ENCODE measurements around the gene PLSCR4. TPM values are rescaled to one million over a fixed set of nuclear protein-coding genes. Genes with fewer than 3 reads are reported as not detected.

Gene PLSCR4
- total RNA-seq, 3 donors from 2014 or later = 62.2 to 85.5 (median 70.5) TPM

DNA sequence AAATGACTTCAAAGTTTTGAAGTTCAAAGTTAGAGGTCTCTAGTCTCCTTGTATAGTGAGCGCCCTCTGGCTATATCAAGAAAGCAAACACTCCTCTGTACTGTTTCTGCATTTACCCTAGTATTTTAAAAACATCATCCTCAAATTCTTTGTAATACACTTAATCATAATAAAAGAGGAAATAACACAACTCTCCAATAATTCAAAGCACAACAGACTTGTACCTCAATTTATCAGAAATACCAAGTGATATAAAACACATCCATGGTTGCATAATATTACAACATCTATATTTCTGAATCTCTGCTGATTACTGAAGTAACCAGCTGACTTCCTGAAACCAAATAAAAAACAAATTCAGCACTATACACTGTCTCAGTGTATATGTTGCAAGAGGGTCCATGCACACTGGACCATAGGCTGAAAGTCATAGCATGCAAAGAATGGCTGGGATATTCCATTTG is 102.4 kb downstream of the PLSCR4 start:
- Histone ChIP-seq H3K9me3 (no peaks in the 10 kb centered on the region), H3K27me3 (no peaks in the 10 kb centered on the region), H3K4me3 (no peak overlapping the region), H3K36me3 (no peaks in the 10 kb centered on the region), H3K4me1 (no peaks in the 10 kb centered on the region), H3K27ac (no peak overlapping the region)
- intact Hi-C loops (cut with DNase I; ENCODE audit: low total_unique reads) = no loop called here
- TF ChIP-seq, protein P1, sequence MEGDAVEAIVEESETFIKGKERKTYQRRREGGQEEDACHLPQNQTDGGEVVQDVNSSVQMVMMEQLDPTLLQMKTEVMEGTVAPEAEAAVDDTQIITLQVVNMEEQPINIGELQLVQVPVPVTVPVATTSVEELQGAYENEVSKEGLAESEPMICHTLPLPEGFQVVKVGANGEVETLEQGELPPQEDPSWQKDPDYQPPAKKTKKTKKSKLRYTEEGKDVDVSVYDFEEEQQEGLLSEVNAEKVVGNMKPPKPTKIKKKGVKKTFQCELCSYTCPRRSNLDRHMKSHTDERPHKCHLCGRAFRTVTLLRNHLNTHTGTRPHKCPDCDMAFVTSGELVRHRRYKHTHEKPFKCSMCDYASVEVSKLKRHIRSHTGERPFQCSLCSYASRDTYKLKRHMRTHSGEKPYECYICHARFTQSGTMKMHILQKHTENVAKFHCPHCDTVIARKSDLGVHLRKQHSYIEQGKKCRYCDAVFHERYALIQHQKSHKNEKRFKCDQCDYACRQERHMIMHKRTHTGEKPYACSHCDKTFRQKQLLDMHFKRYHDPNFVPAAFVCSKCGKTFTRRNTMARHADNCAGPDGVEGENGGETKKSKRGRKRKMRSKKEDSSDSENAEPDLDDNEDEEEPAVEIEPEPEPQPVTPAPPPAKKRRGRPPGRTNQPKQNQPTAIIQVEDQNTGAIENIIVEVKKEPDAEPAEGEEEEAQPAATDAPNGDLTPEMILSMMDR (IDR thresholded peaks at IDR 0.05) = no peak
- TF ChIP-seq POLR2AphosphoS5 (IDR thresholded peaks at IDR 0.05) (no peak), POLR2A (IDR thresholded peaks at IDR 0.05) (no peak)
- no peak for DNase-seq (ENCODE audit: low spot score in 2 of 2)

DNA sequence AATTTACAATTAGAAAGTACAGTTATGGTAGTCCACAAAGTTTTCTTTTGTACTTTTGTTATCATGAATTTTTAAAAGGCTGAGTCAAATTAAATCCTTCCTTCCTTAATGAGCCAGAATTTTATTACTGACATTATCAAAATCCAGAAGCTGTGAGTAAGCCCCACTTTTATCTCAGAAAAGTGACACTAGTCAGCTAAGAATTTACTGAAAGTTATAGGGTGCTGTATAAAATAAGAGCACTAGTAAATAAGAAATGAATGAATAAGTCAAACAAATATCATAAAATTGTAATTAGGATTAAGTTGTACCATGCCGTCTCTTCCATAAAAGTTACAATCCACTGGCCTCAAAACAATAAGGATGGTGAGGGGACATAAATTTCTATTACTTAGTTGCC is 105.3 kb downstream of the PLSCR4 start:
- no peaks in the 10 kb centered on the region for H3K27me3 ChIP-seq

DNA sequence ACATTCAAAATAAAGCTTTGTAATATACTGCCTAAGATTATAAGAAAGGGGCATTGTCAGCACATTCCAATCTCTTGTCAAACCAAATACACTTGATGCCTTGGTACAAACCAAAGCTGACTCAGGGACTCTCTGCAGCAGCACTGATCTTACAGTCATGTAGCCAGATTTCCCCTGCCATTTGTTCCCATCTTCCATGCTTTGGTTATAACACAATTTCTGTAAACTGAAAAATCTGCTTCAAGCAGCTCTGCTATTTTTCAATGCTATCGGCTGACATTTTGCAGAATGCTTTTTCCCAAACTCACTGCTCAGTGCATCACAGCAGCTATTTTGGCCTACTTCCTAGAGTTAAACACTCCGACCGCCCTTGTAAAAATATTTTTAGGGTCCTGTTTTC is 108.1 kb downstream of the PLSCR4 start:
- Histone ChIP-seq H3K27me3 (no peaks in the 10 kb centered on the region), H3K9me3 (no peaks in the 10 kb centered on the region), H3K4me3 (no peak overlapping the region), H3K36me3 (no peaks in the 10 kb centered on the region), H3K4me1 (peaks cover 0 to 4% of the 10 kb centered on the region in 2 donors), H3K27ac (no peak overlapping the region)
- no peak for DNase-seq (ENCODE audit: low spot score in 2 of 2)
- TF ChIP-seq POLR2A (IDR thresholded peaks at IDR 0.05) (no peak), POLR2AphosphoS5 (IDR thresholded peaks at IDR 0.05) (no peak)
- TF ChIP-seq, protein P1 (IDR thresholded peaks at IDR 0.05) = no peak
- intact Hi-C loops (cut with DNase I; ENCODE audit: low total_unique reads) = no loop called here

More for the DNA sequence above, 105.3 kb downstream of the PLSCR4 start:
- Histone ChIP-seq H3K4me3 (no peak overlapping the region), H3K4me1 (peaks cover 0 to 4% of the 10 kb centered on the region in 2 donors), H3K36me3 (no peaks in the 10 kb centered on the region), H3K9me3 (no peaks in the 10 kb centered on the region), H3K27ac (no peak overlapping the region)
- no peak for DNase-seq (ENCODE audit: low spot score in 2 of 2)
- intact Hi-C loops (cut with DNase I; ENCODE audit: low total_unique reads) = no loop called here
- TF ChIP-seq, protein P1 (IDR thresholded peaks at IDR 0.05) = no peak
- no peak for TF ChIP-seq POLR2A (IDR thresholded peaks at IDR 0.05)
- no peak for TF ChIP-seq POLR2AphosphoS5 (IDR thresholded peaks at IDR 0.05)

Other genes starting within 250 kb of the PLSCR4 start
- gene PLOD2, start 89.9 kb downstream of the PLSCR4 start, total RNA-seq = 10 to 100 TPM; 33.2 to 71.5 (median 35.7) TPM
- 1 to 10 TPM in 1 of 3 donors, under 1 TPM in 1, not detected in 1; 0.73 to 2.0 TPM for gene PLSCR2, start 218.5 kb upstream of the PLSCR4 start, total RNA-seq